Activated gamma-delta T cell treated with Interleukin-2 at 50 U/mL for 16 hours (primary cell): Measurements from ENCODE around the gene ARHGAP24.
"Not testable (repeated sequence)": the region's sequence is repeated elsewhere in the genome, so short reads cannot be mapped to it uniquely, and the experiment has no call there.

Experiments
- DNase-seq: peaks from one replicate; pipeline ENCODE4 v3.0.0-alpha.2; 2020

ARHGAP24 gene

GRCh38 chr4:85486425-85487086 lies 11.6 kb downstream of the ARHGAP24 start:
- no peak for DNase-seq

- no peak for DNase-seq
Observed at GRCh38 chr4:85488416-85488815, 13.5 kb downstream of the ARHGAP24 start.

GRCh38 chr4:85489273-85489981 lies 14.5 kb downstream of the ARHGAP24 start:
- DNase-seq: no peak

- DNase-seq: no peak
Observed at GRCh38 chr4:85491527-85491926, 16.6 kb downstream of the ARHGAP24 start.

GRCh38 chr4:85492336-85492735 lies 17.4 kb downstream of the ARHGAP24 start:
- DNase-seq: no peak

GRCh38 chr4:85495621-85496020 lies 20.7 kb downstream of the ARHGAP24 start:
- DNase-seq: no peak

- no peak for DNase-seq
Observed at GRCh38 chr4:85496126-85496849, 21.3 kb downstream of the ARHGAP24 start.

GRCh38 chr4:85496933-85497332 lies 22.0 kb downstream of the ARHGAP24 start:
- DNase-seq: no peak

- no peak for DNase-seq
Observed at GRCh38 chr4:85498068-85498733, 23.3 kb downstream of the ARHGAP24 start.

GRCh38 chr4:85499573-85499972 lies 24.6 kb downstream of the ARHGAP24 start:
- DNase-seq: no peak

- no peak for DNase-seq
Observed at GRCh38 chr4:85500110-85500867, 25.3 kb downstream of the ARHGAP24 start.

- DNase-seq: not testable (repeated sequence)
Observed at GRCh38 chr4:85501145-85501544, 26.2 kb downstream of the ARHGAP24 start.

GRCh38 chr4:85508654-85509053 lies 33.7 kb downstream of the ARHGAP24 start:
- DNase-seq: no peak

- DNase-seq: no peak
Observed at GRCh38 chr4:85509882-85510631, 35.1 kb downstream of the ARHGAP24 start.

GRCh38 chr4:85510632-85510984 lies 35.7 kb downstream of the ARHGAP24 start:
- DNase-seq: no peak

GRCh38 chr4:85512446-85513205 lies 37.7 kb downstream of the ARHGAP24 start:
- no peak for DNase-seq

GRCh38 chr4:85514117-85514516 lies 39.2 kb downstream of the ARHGAP24 start:
- no peak for DNase-seq

- DNase-seq: no peak
Observed at GRCh38 chr4:85514783-85515182, 39.8 kb downstream of the ARHGAP24 start.

GRCh38 chr4:85515701-85516100 lies 40.8 kb downstream of the ARHGAP24 start:
- no peak for DNase-seq

GRCh38 chr4:85518526-85518925 lies 43.6 kb downstream of the ARHGAP24 start:
- DNase-seq: not testable (repeated sequence)
